ENCODE measurements around the gene LAMP5. TPM values are rescaled to one million over a fixed set of nuclear protein-coding genes. Genes with fewer than 3 reads are reported as not detected.
A peak's percentile ranks its signal among the peaks of the same experiment; 100 is the strongest.

Gene LAMP5
- total RNA-seq, 1 donor from 2014 or later = not detected

DNA sequence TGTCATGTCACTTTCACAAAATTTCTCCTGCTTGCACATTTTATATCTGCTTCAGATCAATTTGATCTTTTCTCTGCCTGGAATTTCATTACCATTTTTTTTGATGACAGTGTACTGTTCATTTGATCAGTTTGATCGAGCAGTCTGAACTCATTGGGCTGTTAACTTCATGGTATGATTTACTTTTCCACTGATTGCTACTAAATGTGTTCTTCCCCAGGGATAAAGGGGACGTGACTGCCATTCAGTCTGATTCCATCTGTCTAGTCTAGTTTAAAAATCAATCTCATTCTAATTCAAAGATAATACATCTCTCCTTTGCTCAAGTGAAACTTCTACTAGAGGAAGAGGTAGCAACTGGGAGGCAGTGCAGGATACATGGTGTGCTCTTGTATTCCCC is 21.1 kb downstream of the LAMP5 start:
- peak overlapping the region; percentile 46 for H3K4me3 Mint-ChIP-seq (ENCODE audit: unreplicated experiment)
- H3K27me3 Mint-ChIP-seq (ENCODE audit: unreplicated experiment) = no peaks in the 10 kb centered on the region
- peaks cover 27% of the 10 kb centered on the region for H3K4me1 Mint-ChIP-seq (ENCODE audit: low read depth, unreplicated experiment)
- DNase-seq = no peak
- TF ChIP-seq, protein P1, sequence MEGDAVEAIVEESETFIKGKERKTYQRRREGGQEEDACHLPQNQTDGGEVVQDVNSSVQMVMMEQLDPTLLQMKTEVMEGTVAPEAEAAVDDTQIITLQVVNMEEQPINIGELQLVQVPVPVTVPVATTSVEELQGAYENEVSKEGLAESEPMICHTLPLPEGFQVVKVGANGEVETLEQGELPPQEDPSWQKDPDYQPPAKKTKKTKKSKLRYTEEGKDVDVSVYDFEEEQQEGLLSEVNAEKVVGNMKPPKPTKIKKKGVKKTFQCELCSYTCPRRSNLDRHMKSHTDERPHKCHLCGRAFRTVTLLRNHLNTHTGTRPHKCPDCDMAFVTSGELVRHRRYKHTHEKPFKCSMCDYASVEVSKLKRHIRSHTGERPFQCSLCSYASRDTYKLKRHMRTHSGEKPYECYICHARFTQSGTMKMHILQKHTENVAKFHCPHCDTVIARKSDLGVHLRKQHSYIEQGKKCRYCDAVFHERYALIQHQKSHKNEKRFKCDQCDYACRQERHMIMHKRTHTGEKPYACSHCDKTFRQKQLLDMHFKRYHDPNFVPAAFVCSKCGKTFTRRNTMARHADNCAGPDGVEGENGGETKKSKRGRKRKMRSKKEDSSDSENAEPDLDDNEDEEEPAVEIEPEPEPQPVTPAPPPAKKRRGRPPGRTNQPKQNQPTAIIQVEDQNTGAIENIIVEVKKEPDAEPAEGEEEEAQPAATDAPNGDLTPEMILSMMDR (IDR thresholded peaks at IDR 0.05; ENCODE audit: partially characterized antibody, unreplicated experiment) = no peak
- H3K36me3 Mint-ChIP-seq (ENCODE audit: unreplicated experiment) = no peaks in the 10 kb centered on the region
- no peaks in the 10 kb centered on the region for H3K9me3 Mint-ChIP-seq (ENCODE audit: unreplicated experiment)
- H3K27ac Mint-ChIP-seq (ENCODE audit: unreplicated experiment) = peak overlapping the region; percentile 54

DNA sequence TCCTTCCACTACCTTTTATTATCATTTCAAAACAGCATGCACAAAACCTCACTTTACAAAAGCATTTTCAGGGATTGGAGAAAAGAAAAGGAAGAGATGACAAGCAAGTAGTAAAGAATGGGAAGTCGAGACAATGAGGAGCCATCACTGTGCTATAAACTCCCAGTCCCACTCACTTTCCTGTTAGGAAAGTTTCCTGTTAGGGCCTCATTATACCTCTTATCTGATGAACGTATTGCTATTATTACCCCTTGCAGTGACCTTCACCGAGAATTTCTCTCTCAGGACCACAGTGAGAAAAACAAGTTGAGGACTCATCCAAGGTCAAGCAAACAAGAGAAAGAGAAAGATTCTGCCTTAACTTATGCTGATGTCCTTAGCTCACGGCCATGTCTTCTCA is 28.8 kb downstream of the LAMP5 start:
- Mint-ChIP-seq H3K9me3 (ENCODE audit: unreplicated experiment) (no peaks in the 10 kb centered on the region), H3K27me3 (ENCODE audit: unreplicated experiment) (no peaks in the 10 kb centered on the region), H3K27ac (ENCODE audit: unreplicated experiment) (no peak overlapping the region), H3K36me3 (ENCODE audit: unreplicated experiment) (peaks cover 5% of the 10 kb centered on the region), H3K4me1 (ENCODE audit: low read depth, unreplicated experiment) (peaks cover under 1% of the 10 kb centered on the region), H3K4me3 (ENCODE audit: unreplicated experiment) (no peak overlapping the region)
- DNase-seq = no peak
- TF ChIP-seq, protein P1 (IDR thresholded peaks at IDR 0.05; ENCODE audit: partially characterized antibody, unreplicated experiment) = no peak

- H3K4me1 Mint-ChIP-seq (ENCODE audit: low read depth, unreplicated experiment) = no peaks in the 10 kb centered on the region
- TF ChIP-seq, protein P1 (IDR thresholded peaks at IDR 0.05; ENCODE audit: partially characterized antibody, unreplicated experiment) = no peak
- no peaks in the 10 kb centered on the region for H3K27me3 Mint-ChIP-seq (ENCODE audit: unreplicated experiment)
- H3K4me3 Mint-ChIP-seq (ENCODE audit: unreplicated experiment) = no peak overlapping the region
- peaks cover 6% of the 10 kb centered on the region for H3K36me3 Mint-ChIP-seq (ENCODE audit: unreplicated experiment)
- DNase-seq = no peak
- H3K27ac Mint-ChIP-seq (ENCODE audit: unreplicated experiment) = no peak overlapping the region
- H3K9me3 Mint-ChIP-seq (ENCODE audit: unreplicated experiment) = no peaks in the 10 kb centered on the region
These were observed 35.9 kb downstream of the LAMP5 start for GRCh38 chr20:9550283-9550682.

DNA sequence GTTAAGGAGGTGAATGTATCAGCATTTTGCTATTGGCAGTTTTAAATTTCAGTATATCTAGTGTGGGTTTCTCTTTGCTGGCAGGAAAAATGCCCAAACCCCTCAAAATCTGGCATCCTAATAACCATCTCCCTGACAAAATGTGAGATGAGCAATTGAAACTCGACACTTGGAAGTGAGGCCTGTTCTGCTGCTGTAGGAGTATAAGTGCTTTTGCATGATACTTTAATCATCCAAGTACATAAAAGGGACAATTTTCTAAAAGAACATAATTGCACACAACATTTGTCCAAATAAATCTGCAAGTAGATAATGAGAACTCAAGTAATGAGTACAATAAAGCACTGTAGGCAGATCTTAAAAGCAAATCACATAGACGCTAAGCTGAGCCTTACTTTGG is 36.5 kb downstream of the LAMP5 start:
- no peak overlapping the region for H3K27ac Mint-ChIP-seq (ENCODE audit: unreplicated experiment)
- peaks cover 6% of the 10 kb centered on the region for H3K36me3 Mint-ChIP-seq (ENCODE audit: unreplicated experiment)
- no peaks in the 10 kb centered on the region for H3K4me1 Mint-ChIP-seq (ENCODE audit: low read depth, unreplicated experiment)
- H3K9me3 Mint-ChIP-seq (ENCODE audit: unreplicated experiment) = no peaks in the 10 kb centered on the region
- no peaks in the 10 kb centered on the region for H3K27me3 Mint-ChIP-seq (ENCODE audit: unreplicated experiment)
- H3K4me3 Mint-ChIP-seq (ENCODE audit: unreplicated experiment) = no peak overlapping the region
- TF ChIP-seq, protein P1 (IDR thresholded peaks at IDR 0.05; ENCODE audit: partially characterized antibody, unreplicated experiment) = no peak
- DNase-seq = no peak

DNA sequence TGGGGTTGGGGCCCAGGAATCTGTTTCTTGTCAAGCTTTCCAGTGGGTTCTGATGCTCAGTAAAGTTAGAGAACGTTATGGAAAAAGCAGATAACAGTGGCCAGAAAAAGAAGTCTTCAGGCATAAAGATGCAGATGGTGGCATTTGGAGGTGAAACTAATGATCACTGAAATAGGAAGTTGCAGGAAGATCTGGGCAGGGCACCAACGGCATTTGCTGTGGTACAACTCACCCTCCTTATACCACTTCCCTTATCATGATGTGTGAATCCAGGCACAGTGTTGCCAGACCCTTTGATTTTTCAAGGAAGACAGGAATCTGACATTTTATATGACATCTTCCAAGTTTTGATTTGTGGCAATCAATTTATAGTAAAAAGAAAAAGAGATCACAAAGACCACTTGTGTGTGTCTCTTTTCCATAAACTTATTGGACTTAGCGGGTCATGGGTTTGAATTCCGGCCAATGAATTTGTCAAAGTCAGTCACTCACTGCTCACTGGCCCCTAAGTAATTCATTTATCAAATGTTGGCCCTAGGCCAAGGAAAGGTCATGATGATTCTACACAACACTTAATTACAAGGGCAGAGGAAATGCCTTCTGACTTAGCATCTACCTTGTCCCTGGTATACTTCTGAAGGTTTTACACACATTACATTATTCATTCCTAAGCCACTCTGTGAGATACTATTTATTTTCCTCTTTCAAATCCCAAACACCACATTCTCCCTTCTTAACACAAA is 37.6 kb downstream of the LAMP5 start:
- no peak overlapping the region for H3K4me3 Mint-ChIP-seq (ENCODE audit: unreplicated experiment)
- peaks cover 6% of the 10 kb centered on the region for H3K36me3 Mint-ChIP-seq (ENCODE audit: unreplicated experiment)
- no peaks in the 10 kb centered on the region for H3K9me3 Mint-ChIP-seq (ENCODE audit: unreplicated experiment)
- no peaks in the 10 kb centered on the region for H3K4me1 Mint-ChIP-seq (ENCODE audit: low read depth, unreplicated experiment)
- TF ChIP-seq, protein P1 (IDR thresholded peaks at IDR 0.05; ENCODE audit: partially characterized antibody, unreplicated experiment) = no peak
- no peaks in the 10 kb centered on the region for H3K27me3 Mint-ChIP-seq (ENCODE audit: unreplicated experiment)
- DNase-seq = no peak
- H3K27ac Mint-ChIP-seq (ENCODE audit: unreplicated experiment) = no peak overlapping the region
